ENCODE results near the gene CFI.
"Not testable (repeated sequence)": the region's sequence is repeated elsewhere in the genome, so short reads cannot be mapped to it uniquely, and the experiment has no call there.

CFI gene

DNA sequence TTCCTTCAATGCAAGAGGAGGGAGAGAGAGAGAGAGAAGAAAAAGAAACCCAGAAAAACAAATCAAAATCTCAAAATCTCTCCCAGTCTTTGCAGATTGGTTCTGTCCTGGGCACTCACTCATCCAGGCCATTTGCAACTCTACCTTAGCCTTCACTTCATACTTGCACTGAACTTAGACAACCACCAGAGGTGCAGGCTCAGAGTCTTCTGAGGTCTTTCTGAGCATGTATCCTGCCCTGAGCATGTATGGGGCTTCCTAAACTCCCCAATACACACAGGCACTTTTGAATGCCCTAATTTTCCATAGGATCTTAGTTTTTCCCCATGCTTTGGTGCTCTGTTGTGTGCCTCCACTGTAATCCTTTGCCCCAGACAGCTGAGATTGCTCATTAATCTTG lies 2.9 kb downstream of the CFI start:
- no peak for DNase-seq (ENCODE audit: low read depth in 2 of 2)

DNA sequence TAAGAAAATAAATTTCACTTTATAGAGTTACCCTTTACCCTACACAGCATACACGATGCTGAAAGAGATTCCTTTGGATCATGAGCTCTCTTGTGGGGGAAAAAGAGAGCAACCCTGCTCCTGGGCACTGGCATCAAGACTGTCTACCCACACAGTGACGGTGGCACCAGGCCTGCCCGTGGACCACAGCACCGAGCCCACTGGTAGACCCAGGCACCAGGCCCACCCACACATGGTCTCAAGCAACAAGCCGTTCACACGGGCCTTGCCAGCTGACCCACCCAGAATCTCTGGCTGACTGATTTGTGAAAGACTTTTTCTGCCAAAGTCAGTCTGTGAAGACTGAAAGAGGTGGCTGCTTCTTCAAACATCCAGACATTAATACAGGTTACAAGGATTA lies 6.7 kb downstream of the CFI start:
- DNase-seq (ENCODE audit: low read depth in 2 of 2) = no peak

DNA sequence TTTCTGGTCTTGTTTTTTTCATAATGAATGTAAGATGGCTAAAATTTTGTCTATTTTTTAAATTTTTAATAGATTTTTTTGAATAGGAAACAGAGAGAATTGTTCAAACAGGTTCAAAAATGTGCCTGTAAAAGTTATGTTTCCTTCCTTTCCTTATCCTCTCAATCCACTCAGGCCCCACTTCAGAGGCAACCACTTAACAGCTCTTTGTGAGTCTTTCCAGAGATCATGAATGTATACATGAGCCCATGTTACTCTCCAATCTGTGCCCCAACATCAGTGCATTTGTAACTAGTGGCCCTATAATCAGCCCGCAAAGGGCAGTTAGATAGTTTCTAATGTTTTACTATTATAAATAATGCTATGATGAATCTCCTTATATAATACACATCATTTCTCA lies 14.0 kb downstream of the CFI start:
- no peak for DNase-seq (ENCODE audit: low read depth in 2 of 2)

DNA sequence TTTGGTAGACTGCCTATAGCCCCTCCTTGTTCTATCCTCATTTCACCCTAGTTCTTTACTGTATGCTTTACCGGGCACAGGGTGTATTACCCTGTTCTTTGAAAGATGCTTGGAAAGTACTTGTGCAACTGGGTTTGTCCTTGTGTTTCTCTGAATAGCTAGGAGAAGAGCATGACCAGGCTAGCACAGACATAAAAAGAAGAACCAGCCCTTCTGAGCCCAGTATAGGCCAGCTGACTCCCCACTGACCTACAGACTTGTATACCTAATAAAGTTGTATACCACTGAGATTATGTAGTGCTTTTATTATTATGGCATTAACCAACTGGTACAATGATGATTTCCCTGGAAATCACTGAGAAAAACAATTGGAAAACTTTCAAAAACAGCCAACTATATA lies 15.0 kb downstream of the CFI start:
- no peak for DNase-seq (ENCODE audit: low read depth in 2 of 2)

DNA sequence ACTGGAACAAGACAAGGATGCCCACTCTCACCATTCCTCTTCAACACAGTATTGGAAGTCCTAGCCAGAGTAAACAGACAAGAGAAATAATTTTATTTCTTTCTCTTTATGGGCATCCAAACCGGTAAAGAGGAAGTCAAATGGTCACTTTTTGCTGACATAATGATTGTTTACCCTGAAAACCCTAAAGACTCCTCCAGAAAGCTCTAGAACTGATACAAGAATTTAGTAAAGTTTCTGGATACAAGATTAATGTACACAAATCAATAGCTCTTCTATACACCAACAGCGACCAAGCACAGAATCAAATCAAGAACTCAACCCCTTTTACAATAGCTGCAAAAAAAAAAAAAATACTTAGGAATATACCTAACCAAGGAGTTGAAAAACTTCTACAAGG lies 19.7 kb downstream of the CFI start:
- DNase-seq (ENCODE audit: low read depth in 2 of 2) = not testable (repeated sequence)

DNA sequence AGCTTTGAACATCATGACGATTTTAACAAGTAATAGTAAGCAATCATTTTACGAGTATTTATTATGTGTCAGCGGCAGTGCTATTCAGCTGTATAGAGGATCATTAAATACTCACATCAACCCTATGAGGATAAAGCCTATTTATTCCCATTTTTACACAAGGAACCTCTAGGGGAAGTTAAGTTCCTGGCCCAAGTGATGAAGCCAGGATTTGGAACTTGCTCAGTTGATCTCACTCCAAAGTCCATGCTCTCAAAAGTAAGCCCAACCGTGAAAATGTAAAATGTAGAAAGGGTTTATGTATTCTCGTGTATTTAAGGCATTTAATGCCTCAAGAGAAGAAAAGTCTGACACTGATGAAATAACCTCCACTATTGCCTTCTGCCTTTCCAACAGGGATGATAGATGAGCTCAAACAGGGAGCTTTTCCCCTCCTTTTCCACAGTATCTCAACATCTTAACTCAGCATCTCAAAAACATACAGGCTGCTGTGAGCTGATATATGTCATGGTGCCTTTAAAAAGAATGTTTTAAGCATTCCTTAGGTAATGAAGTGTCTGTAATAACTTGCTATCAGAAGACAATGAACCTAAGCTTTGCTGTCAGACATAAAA lies 36.9 kb downstream of the CFI start:
- no peak for DNase-seq (ENCODE audit: low read depth in 2 of 2)

DNA sequence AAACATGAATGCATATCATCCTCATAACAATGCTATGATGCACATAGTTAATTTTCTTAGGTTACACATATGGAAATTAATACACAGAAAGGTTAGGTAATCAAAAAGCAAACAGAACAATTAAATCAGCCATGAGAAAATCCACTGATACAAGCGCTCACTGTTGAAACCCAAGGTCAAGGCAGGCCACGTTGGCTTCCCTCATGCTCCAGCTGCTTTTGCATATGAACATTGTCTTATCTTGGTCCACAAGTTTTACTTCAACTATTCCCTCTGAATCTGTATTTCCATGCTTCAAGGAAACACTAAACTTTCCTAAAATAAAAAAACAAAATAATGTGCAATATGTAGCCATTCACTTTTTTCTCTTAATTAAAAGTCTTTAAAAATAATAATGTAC lies 37.4 kb downstream of the CFI start:
- DNase-seq (ENCODE audit: low read depth in 2 of 2) = no peak

DNA sequence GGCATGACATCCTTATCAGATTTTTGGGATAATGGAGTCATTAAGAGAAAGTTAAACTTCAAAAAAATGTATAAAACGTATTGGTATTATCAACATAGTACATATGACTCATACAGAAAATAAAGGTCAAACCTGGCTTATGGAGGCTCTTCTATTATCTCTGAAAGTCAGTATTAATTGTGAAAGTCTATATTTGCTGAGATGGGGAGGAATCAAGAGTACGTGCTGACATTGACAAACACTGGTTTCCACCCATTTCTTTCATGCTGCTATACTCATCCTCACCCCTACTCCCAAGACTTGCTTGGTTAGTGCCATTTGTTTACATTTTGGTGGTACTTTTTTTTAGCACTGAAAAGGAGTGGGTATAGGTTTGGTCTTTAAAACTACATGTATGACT lies 41.1 kb downstream of the CFI start:
- no peak for DNase-seq (ENCODE audit: low read depth in 2 of 2)

DNA sequence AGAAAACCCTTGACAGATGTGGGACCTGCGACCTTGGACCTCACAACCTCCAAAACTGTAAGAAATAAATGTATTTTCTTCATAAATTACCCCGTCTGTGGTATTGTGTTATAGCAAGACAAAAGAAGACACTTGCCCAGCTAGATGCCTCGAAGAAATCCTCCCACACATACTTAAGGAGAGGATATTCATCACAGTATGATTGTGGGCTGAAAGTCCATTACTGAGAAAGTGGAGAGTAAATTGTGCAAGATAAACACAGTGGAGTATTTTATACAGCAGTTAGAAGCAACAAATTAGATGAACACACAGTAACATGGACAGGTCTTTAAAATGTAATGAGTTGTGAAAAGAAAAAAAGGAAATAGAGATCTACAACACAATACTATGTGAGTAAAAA lies 46.1 kb downstream of the CFI start:
- DNase-seq (ENCODE audit: low read depth in 2 of 2) = no peak

DNA sequence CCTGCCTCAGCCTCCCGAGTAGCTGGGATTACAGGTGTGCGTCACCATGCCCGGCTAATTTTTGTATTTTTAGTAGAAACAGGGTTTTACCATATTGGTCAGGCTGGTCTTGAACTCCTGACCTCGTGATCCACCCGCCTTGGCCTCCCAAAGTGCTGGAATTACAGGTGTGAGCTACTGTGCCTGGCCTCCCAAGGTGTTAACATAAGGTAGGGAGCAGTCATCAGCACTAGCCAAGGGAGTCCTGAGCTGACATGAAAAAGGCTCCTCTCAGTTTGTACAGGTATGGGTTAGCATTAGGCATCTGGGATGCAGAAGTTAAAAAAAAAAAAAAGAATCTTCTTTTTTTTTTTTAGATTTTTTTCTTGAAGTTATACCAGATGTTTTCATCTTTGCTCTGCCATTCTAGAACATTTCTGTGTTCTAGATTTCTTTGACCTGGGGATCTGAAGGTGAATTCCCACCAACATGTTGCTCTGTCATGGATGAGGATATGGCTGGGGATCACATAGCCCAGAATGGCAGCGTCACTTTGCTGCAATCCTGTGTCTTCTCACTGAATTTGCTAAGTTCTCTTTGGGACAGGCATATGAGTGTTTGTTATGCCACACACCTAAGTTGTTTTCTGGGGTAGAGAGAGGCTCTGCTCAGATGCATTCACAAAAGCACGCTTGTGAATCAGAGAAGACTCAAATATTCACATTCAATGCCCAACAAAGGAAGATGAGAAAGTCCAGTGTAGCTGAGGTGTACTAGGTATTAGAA lies 47.5 kb downstream of the CFI start:
- DNase-seq (ENCODE audit: low read depth in 2 of 2) = no peak

DNA sequence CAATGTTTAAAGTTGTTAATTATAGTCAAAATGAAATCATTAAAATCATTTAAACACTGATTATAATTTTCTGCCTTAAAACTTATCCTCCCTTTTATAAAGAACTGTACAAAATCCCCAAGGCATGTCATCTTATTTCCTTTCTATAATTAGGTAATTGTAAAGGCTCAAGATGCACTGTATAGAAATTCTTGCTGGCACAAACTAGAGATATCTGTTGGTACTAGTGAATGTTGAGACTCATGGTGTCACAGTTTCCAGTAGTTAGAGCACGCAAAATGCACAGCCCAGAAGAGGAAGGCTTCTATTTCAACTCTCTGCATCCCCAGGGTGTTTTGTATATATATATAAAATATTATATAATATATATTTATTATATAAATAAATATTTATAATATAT lies 49.3 kb downstream of the CFI start:
- DNase-seq (ENCODE audit: low read depth in 2 of 2) = no peak

DNA sequence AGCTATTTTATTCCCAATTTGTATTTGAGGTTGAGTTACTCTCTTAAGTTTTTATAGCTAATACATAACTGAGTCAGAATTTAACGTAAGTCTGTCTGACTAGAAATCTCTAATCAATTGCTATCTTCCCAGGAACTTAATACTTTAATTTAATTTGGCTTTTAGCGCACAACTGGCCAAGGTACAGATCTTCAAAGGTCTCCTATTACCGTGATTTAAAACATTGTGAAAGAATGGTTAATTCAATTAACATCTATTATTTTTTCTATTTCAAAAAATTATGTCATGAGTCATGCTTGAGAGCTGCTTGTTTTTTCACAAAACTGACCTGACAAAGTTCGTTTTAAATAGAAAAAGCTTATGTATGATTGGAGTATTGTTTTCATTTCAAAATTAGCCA lies 49.9 kb downstream of the CFI start:
- DNase-seq (ENCODE audit: low read depth in 2 of 2) = no peak

DNA sequence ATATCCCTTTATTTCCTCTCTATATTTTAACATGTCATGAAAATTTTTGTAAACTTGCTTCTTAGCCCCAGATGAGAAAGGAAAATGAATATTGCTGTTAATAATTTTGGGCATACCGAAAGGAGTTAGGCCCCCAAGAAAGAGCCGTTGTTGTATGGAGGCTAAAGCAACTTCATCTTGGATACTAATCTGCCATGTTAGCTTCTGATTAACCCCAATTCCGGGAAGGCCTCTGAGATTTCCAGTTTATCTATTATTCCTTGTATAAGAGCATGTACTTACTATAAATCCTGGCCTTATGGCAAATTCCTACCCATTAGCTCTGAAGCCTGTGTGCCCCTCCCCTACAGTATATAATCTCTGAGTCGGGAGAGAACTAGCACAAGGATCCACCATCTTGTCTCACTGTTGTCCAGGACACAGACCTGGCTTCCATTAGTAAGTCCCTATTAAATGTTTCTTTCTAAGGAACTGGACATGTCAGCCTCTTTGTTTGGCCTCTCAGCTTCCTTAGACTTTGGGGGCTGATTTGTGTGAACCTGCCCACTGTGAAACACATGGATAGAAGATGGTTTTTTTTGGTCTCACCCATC lies 51.1 kb downstream of the CFI start:
- no peak for DNase-seq (ENCODE audit: low read depth in 2 of 2)

DNA sequence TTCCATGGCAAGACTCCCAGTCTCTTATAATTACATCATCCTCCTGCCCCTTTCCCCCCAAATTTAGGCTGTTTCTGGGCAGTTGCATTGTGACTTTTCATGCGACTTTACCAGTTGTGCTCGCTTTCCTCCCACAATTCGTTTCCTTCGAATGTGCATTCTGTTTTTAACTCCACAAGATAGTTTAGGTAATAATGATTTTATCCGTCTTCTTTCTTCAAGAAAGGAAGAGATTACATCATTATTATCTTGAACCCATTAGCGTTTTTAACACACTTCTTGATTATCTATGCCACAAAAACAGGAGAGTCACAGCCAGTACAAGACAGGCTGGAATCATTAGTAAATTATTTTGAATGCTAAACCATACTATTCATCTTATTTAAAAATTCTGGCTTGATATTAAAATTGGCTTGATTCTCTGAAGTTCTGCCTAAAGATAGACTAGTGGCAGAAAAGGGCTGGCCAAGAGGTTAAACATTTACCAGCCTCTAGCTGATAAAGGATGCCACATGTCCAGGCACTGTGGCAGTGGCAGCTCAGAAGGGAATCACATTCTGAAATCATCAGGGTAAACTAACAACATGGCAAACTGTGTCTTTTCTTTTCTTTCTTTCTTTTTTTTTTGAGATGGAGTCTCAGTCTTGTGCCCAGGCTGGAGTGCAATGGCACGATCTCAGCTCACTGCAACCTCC lies 52.3 kb downstream of the CFI start:
- DNase-seq (ENCODE audit: low read depth in 2 of 2) = no peak

DNA sequence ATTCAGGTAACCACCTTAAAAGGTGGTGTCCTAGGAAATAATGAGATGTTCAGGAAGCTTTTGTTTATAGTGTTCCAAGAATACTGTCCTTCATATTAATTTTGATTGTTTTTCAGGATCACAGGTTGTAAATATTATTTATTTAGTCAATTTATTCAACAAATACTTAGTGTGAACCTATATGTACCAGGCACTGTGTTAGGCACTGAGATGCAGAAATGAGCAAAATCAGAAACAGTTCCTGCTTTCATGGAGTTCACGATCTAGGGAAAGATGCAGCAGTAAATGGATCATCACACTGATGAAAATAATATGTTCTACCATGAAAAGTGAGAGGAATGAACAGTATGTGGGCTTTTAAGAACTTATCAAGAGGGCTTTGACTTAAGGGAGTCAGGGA lies 53.7 kb downstream of the CFI start:
- no peak for DNase-seq (ENCODE audit: low read depth in 2 of 2)

DNA sequence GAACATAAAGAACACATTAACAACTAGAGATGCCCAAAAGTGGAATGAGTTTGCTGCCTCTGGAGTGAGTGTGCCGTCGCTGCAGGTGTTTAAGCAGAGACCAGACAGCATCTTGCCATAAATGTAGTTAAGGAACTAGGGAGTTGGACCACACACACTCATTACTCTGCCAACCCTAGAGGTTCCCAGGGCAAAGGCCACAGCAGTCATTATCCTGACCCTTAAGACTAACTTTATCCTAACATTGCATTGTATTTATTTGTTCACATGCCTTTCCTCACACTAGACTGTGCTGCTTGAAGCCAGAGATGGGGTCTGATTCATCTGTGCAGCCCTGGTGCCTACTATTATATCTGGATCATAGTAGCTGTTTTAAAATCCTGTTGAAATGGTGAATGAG lies 55.1 kb downstream of the CFI start:
- no peak for DNase-seq (ENCODE audit: low read depth in 2 of 2)

DNA sequence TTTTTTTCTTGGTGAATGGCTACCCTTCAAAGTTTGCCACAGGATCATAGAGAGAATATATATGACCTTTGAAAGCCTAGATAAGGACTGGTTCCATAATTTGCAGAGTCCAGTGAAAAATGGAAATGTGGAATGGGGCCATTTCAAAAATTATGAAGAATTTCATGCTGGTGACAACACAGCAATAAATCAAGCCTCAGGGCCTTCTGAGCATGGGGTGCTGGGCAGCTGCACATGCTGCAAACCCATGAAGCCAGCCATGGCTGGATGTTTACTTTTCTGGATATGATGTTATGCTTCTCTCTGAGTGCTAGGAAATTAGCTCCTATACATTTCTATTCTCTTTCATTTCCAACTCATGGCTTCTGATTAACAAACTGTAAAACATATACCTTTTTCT lies 56.0 kb downstream of the CFI start:
- no peak for DNase-seq (ENCODE audit: low read depth in 2 of 2)

DNA sequence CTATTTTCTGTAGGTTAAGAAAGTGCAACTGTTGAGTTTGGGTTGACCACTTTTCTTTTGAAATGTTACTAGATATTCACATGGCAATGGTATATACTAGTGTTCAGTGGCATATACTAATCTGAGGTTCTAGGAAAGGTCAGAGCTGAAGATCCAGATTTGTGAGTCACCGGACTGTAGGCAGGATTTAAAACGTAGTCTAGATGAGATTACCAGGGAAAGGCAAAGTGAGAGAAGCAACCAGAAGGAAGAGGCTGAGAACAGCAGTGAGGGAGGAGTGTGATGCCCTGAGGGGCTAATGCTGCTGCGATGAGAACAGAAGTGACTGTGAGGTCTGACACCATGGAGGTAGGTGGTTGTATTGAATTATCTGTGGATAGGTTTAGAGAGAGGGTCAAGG lies 62.3 kb downstream of the CFI start:
- DNase-seq (ENCODE audit: low read depth in 2 of 2) = no peak

DNA sequence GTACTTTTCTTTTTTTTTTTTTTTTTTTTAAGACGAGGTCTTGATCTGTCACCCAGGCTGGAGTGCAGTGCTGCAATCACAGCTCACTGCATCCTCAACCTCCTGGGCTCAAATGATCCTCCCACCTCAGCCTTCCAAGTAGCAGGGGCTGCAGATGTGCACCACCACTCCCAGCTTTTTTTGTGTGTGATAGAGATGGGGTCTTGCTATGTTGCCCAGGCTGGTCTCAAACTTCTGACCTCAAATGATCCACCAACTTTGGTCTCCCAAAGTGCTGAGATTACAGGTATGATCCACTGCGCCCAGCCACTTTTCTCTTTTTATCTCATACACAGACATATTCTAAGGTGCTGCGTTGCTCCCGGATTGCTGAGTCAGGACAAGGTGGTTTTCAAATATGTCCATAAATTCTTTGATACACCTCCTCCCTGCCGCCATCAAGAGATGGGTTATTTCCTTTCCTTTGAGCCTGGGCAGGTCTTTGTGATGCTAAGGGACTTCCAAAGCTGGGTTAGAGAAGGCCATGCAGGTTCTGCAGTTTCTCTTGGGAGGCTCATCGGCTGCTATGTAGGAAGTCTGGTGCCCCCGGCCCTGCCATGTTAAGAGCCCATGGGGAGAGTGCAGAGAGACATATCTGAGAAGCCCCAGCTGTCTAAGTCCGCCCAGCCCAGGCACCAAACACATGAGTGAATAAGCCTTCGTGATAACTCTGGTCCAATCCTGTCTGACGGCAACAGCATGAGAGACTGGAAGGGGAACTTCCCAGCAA lies 63.5 kb downstream of the CFI start:
- DNase-seq (ENCODE audit: low read depth in 2 of 2) = no peak

DNA sequence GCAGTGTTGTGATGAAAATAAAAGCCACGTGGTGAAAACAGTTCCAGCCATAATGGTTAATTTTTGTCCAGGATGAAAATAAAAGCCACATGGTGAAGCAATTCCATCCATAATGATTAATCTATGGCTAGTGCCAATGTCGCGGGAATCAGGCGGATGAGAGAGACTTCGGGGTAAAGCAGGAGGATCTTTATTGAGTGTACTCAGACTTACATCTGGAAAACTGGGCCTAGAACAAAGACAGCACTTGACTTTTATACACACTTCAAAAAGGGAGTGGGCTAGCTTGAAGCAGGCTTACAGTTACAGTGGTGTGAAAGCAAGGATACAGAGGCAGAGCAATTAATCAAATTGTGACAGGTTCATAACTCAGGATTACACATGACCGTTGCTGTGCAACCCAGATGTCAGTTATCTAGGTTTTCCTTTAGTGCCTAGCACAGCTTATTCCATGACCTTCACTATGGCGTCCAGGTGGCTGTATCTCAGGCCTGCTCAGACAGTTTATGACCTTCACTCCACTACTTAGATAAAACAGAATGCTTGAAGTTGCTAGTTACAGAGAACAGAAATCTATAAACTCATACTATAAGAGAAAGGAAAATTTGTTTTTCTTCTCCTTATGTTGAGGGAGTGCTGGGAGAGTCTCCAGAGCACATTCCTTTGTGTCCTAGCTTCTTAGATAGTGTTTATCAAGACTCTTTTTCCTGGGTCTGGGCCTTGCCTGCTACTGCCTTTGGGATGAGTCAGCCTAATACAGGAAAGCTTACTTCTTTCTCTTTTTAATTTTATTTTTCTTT lies 66.0 kb downstream of the CFI start:
- no peak for DNase-seq (ENCODE audit: low read depth in 2 of 2)

DNA sequence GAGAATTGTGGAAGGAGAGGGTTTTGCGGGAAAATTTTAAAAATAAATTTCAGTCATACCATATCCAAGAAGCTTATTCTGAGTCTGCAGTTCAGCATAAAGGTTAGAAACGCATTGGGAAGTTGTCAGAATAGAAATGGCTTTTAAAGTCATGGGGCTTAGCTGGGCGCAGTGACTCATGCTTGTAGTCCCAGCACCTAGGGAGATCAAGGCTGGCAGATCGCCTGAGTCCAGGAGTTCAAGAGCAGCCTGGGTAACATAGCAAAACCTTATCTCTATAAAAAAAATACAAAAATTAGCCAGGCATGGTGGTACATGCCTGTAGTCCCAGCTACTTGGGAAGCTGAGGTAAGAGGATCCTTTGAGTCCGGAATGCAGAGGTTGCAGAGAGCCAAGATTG lies 68.1 kb downstream of the CFI start:
- no peak for DNase-seq (ENCODE audit: low read depth in 2 of 2)

Measured in stimulated activated CD8-positive, alpha-beta memory T cell treated with anti-CD3 and anti-CD28 coated beads, Interleukin-2, amount 100 ng/mL, for 48 hours (primary cell).